Occipital lobe (tissue), 2 donors: ENCODE results near the gene STMND1. TPM values are rescaled to one million over a fixed set of nuclear protein-coding genes. Genes with fewer than 3 reads are reported as not detected.

Experiments used
- DNase-seq: peaks from one replicate; lab custom pipeline; 2025; lab: John Stamatoyannopoulos, UW
- total RNA-seq: library from RNA; depleted of rRNA; stranded (reverse); fragments of >200 nt; gene quantifications from one replicate; pipeline ENCODE4 v1.2.3, GENCODE V29; 2014

STMND1 gene
- total RNA-seq, 1 donor from 2014 or later, result not detected

GRCh38 chr6:17159240-17159639 lies 57.4 kb downstream of the STMND1 start:
- no peak for DNase-seq

DNA sequence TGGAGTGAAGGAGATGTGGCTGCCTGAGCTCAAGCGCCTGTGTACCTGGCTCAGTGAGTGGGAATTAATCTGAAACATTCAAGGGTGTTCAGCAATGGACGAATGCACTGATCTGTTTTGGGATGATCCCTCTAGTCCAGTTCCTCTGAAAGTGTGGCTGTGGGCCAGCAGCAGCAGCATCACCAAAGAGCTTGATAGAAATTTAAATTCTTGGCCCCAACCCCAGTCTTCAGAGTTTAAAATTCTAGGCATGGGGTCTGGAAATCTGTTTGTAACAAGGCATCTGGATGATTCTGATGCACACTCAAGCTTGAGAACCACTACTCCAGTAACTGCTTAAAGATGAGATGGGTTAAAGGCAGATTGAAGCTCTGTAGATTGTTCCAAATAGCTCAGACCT lies 59.2 kb downstream of the STMND1 start:
- DNase-seq, result no peak

GRCh38 chr6:17165383-17165782 lies 63.5 kb downstream of the STMND1 start:
- no peak for DNase-seq

DNA sequence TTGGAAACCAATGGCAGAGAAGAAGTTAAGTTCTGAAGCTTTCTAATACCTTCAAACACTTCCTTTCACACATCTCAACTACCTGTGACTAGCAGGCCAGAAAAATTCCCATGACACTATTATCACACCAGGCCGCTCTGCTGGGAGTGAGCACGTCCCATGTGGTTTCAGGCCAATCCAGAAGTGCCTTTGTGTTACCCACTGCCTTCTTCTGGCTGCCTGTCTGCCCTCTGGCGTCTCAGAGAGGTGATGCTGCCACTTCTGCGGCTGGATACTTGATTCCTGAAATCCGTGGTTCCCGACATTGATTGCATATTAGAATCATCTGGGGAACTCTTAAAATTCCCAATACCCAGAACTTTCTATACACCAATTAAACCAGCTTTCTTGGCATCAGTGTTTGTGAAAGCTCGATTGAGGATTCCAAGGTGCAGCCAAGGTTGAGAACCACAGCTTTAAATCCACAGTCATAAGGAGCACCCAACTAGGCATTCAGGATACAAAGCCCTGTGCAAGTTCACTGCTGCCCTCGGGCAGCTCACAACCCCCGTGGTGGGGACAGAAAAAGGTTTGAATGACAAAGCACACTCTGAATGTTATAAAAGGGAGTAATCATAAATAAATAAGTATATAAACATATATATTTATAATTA lies 65.6 kb downstream of the STMND1 start:
- no peak for DNase-seq

GRCh38 chr6:17169291-17169690 lies 67.4 kb downstream of the STMND1 start:
- no peak for DNase-seq

GRCh38 chr6:17169711-17170110 lies 67.9 kb downstream of the STMND1 start:
- DNase-seq, result no peak

DNA sequence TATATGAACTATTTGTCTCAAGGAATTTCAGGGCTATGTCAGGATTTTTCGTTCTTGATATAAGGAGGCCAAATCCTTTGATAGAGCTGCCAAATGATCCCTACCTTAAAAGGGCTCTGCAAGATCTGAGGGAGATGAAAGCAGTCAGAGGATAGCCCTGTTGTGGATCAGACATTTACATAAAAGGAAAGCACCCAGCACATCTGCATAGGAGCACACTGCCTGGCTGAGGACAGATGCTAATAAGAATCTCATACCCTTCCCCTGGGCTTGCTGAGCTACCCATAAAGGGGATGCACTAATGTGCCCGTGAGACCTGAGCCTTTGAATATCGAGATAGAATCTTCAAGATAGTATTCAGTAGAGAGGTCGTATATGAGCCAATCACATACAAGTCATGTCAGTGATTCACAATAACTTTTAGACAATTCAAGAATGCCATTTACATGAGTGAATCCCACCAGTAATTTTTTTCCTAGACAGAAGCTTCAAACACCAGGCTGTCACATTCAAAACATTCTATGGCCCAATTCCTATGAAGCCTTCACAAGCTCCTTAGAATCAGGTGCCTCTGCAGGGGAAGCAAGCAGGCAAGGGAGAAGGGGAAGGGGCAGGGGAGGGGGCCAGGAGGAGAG lies 71.1 kb downstream of the STMND1 start:
- DNase-seq, result no peak

- DNase-seq, result no peak
These were observed 76.5 kb downstream of the STMND1 start for GRCh38 chr6:17178326-17178725.

GRCh38 chr6:17178754-17179529 lies 77.1 kb downstream of the STMND1 start:
- no peak for DNase-seq

DNA sequence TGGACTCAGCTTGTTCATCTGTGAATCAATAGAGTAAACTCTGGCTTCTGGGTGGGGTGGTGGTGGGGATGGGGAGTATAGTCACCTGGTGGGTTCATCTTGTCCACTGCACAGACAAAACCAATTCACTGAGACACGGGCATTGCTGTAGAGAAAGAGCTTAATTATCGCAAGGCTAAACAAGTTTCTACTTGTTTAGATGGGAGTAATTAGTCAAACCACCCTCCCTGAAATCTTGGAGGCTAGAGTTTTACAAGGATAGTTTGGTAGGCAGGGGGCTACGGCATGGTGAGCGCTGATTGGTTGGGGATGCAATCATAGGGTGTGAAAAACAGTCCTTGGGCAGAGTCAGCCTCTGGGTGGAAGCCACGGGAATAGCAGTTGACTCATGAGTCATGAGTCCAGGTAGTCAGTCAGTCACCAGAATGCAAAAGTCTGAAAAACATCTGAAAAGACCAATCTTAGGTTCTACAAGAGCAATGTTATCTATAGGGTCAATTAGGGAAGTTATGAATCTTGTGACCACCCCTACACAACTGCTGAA lies 77.8 kb downstream of the STMND1 start:
- no peak for DNase-seq

Other genes with a start within 250 kb of the STMND1 start
- gene RBM24, start 179.3 kb downstream of the STMND1 start, total RNA-seq, result 31.2 TPM